Measurements from ENCODE around the gene EYS.
"Not testable (repeated sequence)": the region's sequence is repeated elsewhere in the genome, so short reads cannot be mapped to it uniquely, and the experiment has no call there.

Gene EYS

DNA sequence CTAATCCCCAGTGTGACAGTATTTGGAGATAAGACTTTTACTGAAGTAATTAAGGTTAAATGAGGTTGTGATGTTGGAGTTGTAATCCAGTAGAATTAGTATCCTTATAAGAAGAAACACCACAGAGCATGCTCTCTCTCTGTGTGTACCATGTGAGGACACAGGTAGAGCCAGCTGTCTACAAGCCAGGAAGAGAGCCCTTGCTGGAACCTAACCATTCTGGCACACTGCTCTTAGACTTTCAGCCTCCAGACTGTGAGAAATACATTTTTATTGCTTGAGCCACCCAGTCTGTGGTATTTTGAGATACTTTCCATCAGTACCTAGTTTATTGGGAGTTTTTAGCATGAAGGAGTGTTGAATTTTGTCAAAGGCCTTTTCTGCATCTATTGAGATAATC, 1961.2 kb downstream of the EYS start:
- H3K4me1 ChIP-seq (ENCODE audit: control extremely low read depth in 1 of 4, control insufficient read depth in 4 of 4, insufficient read depth in 4 of 4, low read length in 3 of 4), result no peaks in the 10 kb centered on the region
- no peak overlapping the region for H3K4me3 ChIP-seq (ENCODE audit: control insufficient read depth in 1 of 7, extremely low read depth in 1 of 7, insufficient read depth in 4 of 7, low read depth in 2 of 7, low read length in 6 of 7)
- ChIA-PET POLR2A (no interaction called here), CTCF (no interaction called here)
- peaks cover 0 to 2% (median 0%) of the 10 kb centered on the region in 5 experiments for H3K9me3 ChIP-seq (ENCODE audit: control extremely low read depth in 1 of 5, control insufficient read depth in 4 of 5, insufficient read depth in 2 of 5, low read depth in 1 of 5, low read length in 4 of 5)
- peaks cover 0 to 1% (median 0%) of the 10 kb centered on the region in 4 experiments for H3K36me3 ChIP-seq (ENCODE audit: control insufficient read depth in 4 of 4, insufficient read depth in 4 of 4, low read length in 3 of 4)
- no peak overlapping the region for H3K27ac ChIP-seq (ENCODE audit: insufficient read depth in 1 of 2, low read depth in 1 of 2, low read length in 2 of 2, poor library complexity in 1 of 2, severe bottlenecking in 2 of 2)
- H3K27me3 ChIP-seq (replicated peaks in 2 of 5; ENCODE audit: control insufficient read depth in 4 of 5, insufficient read depth in 5 of 5, low read length in 4 of 5), result no peaks in the 10 kb centered on the region
- no peak for DNase-seq

DNA sequence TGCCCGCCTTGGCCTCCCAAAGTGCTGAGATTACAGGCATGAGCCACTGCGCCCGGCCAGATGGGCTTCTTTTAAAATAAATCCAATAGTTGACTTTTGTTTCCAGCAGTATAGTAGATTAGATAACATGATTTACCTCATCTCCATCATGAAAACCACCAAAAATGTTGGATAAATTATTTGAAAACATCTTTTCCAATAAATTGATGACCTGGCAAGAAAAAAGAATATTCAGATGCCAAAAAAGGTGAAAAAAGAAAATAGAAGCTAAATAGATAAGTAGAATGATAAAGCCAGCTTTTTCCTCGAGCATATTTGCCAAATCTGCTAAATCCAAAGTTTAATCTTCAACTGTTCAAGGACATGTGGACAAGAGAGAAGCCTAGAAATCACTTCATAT, 1962.2 kb downstream of the EYS start:
- ChIA-PET CTCF (no interaction called here), POLR2A (no interaction called here)
- H3K36me3 ChIP-seq (ENCODE audit: control insufficient read depth in 4 of 4, insufficient read depth in 4 of 4, low read length in 3 of 4), result peaks cover 0 to 1% (median 0%) of the 10 kb centered on the region in 4 experiments
- H3K9me3 ChIP-seq (ENCODE audit: control extremely low read depth in 1 of 5, control insufficient read depth in 4 of 5, insufficient read depth in 2 of 5, low read depth in 1 of 5, low read length in 4 of 5), result peaks cover 0 to 2% (median 0%) of the 10 kb centered on the region in 5 experiments
- 83% methylated on average over 1 of the region's 4 CpGs for WGBS (ENCODE audit: insufficient coverage)
- H3K27me3 ChIP-seq (replicated peaks in 2 of 5; ENCODE audit: control insufficient read depth in 4 of 5, insufficient read depth in 5 of 5, low read length in 4 of 5), result no peaks in the 10 kb centered on the region
- no peak overlapping the region for H3K4me3 ChIP-seq (ENCODE audit: control insufficient read depth in 1 of 7, extremely low read depth in 1 of 7, insufficient read depth in 4 of 7, low read depth in 2 of 7, low read length in 6 of 7)
- no peak for DNase-seq
- H3K4me1 ChIP-seq (ENCODE audit: control extremely low read depth in 1 of 4, control insufficient read depth in 4 of 4, insufficient read depth in 4 of 4, low read length in 3 of 4), result no peaks in the 10 kb centered on the region
- no peak overlapping the region for H3K27ac ChIP-seq (ENCODE audit: insufficient read depth in 1 of 2, low read depth in 1 of 2, low read length in 2 of 2, poor library complexity in 1 of 2, severe bottlenecking in 2 of 2)

DNA sequence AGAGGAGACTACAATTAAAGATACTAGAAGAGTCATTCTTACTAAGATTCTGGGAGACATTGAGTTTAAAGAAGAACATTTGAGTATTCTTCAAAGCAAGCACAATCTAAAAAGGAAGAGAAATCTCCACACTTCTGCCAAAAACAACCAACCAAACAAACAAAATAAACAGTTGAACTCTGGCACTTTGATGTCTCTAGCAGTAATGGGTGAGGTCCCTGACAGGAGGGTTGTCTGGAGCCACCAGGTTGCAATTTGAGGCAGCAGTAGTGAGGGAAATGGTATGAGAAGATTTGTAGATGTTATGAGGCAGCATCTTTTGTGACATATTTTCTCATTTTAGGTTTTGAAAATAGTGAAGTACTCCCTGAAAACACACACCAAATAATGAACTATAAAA, 1963.3 kb downstream of the EYS start:
- ChIA-PET CTCF (no interaction called here), POLR2A (no interaction called here)
- H3K27me3 ChIP-seq (replicated peaks in 2 of 5; ENCODE audit: control insufficient read depth in 4 of 5, insufficient read depth in 5 of 5, low read length in 4 of 5), result no peaks in the 10 kb centered on the region
- no peak for DNase-seq
- H3K4me3 ChIP-seq (ENCODE audit: control insufficient read depth in 1 of 7, extremely low read depth in 1 of 7, insufficient read depth in 4 of 7, low read depth in 2 of 7, low read length in 6 of 7), result no peak overlapping the region
- no peak overlapping the region for H3K27ac ChIP-seq (ENCODE audit: insufficient read depth in 1 of 2, low read depth in 1 of 2, low read length in 2 of 2, poor library complexity in 1 of 2, severe bottlenecking in 2 of 2)
- no peaks in the 10 kb centered on the region for H3K4me1 ChIP-seq (ENCODE audit: control extremely low read depth in 1 of 4, control insufficient read depth in 4 of 4, insufficient read depth in 4 of 4, low read length in 3 of 4)
- H3K9me3 ChIP-seq (ENCODE audit: control extremely low read depth in 1 of 5, control insufficient read depth in 4 of 5, insufficient read depth in 2 of 5, low read depth in 1 of 5, low read length in 4 of 5), result peaks cover 0 to 2% (median 0%) of the 10 kb centered on the region in 5 experiments
- no peaks in the 10 kb centered on the region for H3K36me3 ChIP-seq (ENCODE audit: control insufficient read depth in 4 of 4, insufficient read depth in 4 of 4, low read length in 3 of 4)

DNA sequence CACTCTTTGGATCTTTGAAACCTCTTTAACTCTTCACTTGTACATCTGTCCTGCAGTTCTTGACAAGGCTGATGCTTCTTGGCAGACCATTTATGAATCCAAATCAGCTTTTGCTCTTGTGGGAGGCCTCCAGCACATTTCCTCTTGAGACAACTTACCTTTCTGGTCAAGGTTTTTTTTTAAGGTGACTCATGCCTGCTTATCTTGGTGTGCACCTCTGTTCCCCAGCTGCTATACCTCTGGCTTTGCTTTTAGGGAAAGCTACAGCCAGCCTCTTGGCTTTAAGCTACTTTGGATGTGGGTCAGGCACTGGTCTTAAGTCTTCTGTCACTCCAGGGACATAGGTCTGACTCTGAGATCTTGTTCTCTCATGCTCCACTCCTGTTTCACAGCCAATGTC, 1965.0 kb downstream of the EYS start:
- Histone ChIP-seq H3K9me3 (ENCODE audit: control extremely low read depth in 1 of 5, control insufficient read depth in 4 of 5, insufficient read depth in 2 of 5, low read depth in 1 of 5, low read length in 4 of 5) (peaks cover 0 to 2% (median 0%) of the 10 kb centered on the region in 5 experiments), H3K27ac (ENCODE audit: insufficient read depth in 1 of 2, low read depth in 1 of 2, low read length in 2 of 2, poor library complexity in 1 of 2, severe bottlenecking in 2 of 2) (no peak overlapping the region), H3K4me3 (ENCODE audit: control insufficient read depth in 1 of 7, extremely low read depth in 1 of 7, insufficient read depth in 4 of 7, low read depth in 2 of 7, low read length in 6 of 7) (no peak overlapping the region), H3K4me1 (ENCODE audit: control extremely low read depth in 1 of 4, control insufficient read depth in 4 of 4, insufficient read depth in 4 of 4, low read length in 3 of 4) (no peaks in the 10 kb centered on the region), H3K27me3 (replicated peaks in 2 of 5; ENCODE audit: control insufficient read depth in 4 of 5, insufficient read depth in 5 of 5, low read length in 4 of 5) (no peaks in the 10 kb centered on the region), H3K36me3 (ENCODE audit: control insufficient read depth in 4 of 4, insufficient read depth in 4 of 4, low read length in 3 of 4) (no peaks in the 10 kb centered on the region)
- DNase-seq, result no peak
- CTCF ChIA-PET, result no interaction called here
- POLR2A ChIA-PET, result no interaction called here

DNA sequence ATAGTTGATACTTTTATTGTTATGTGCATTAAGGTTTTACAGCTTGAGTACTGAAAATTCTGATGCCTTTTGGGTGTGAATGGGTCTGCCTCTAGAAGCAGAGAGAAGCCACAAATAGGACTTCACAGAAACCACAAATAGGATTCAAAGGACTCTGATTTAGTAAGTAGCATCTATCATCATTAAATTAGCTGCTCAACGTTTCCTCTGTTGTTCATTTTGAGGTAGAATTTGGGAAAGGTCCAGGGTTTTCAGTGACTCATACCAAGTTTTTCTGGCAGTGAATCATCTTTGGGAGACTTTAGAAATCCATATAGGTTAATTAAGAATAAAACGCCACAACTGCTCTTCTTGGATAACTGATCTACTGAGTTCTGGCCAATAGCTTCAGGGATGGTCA, 1966.3 kb downstream of the EYS start:
- H3K4me1 ChIP-seq (ENCODE audit: control extremely low read depth in 1 of 4, control insufficient read depth in 4 of 4, insufficient read depth in 4 of 4, low read length in 3 of 4), result no peaks in the 10 kb centered on the region
- 71% methylated on average over 2 of the region's 2 CpGs for WGBS (ENCODE audit: insufficient coverage)
- H3K4me3 ChIP-seq (ENCODE audit: control insufficient read depth in 1 of 7, extremely low read depth in 1 of 7, insufficient read depth in 4 of 7, low read depth in 2 of 7, low read length in 6 of 7), result no peak overlapping the region
- peaks cover 0 to 3% (median under 1%) of the 10 kb centered on the region in 5 experiments for H3K9me3 ChIP-seq (ENCODE audit: control extremely low read depth in 1 of 5, control insufficient read depth in 4 of 5, insufficient read depth in 2 of 5, low read depth in 1 of 5, low read length in 4 of 5)
- H3K36me3 ChIP-seq (ENCODE audit: control insufficient read depth in 4 of 4, insufficient read depth in 4 of 4, low read length in 3 of 4), result peaks cover 0 to 2% (median 0%) of the 10 kb centered on the region in 4 experiments
- CTCF ChIA-PET, result interaction anchor here (0.8 kb wide), 1 partner anchor 167 kb away, joined by 3 read pairs; no protein-coding TSS in a partner anchor
- H3K27me3 ChIP-seq (replicated peaks in 2 of 5; ENCODE audit: control insufficient read depth in 4 of 5, insufficient read depth in 5 of 5, low read length in 4 of 5), result no peaks in the 10 kb centered on the region
- DNase-seq, result no peak
- H3K27ac ChIP-seq (ENCODE audit: insufficient read depth in 1 of 2, low read depth in 1 of 2, low read length in 2 of 2, poor library complexity in 1 of 2, severe bottlenecking in 2 of 2), result no peak overlapping the region
- POLR2A ChIA-PET, result no interaction called here

DNA sequence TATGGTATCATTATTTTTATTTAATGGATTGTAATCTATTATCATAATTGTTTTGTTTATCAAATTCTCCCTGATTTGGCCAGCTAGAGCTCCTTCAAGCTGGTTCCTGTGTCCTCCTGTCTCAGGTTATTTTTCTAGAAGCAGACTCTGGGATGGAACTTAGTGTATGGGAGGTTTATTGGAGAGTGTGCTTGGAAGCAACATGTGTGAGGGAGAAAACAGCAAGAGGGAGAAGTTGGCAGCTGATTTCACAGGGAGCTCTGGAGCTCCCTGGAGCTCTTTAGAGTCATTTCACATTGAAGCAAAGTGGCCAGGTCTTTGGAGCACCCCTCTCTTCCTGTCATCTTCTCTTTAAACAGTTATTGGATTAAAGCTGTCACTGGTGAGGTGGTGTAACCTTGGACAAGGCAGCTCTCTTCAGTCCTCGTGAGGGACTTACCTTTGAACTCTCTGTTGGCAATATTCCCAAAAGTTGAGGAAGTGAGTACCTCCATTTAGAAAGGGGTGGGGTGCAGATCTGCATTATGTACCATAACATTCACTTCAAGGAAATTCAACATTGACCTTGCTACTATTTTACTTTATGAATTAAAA, 1967.8 kb downstream of the EYS start:
- H3K36me3 ChIP-seq (ENCODE audit: control insufficient read depth in 4 of 4, insufficient read depth in 4 of 4, low read length in 3 of 4), result peaks cover 0 to 3% (median 1%) of the 10 kb centered on the region in 4 experiments
- POLR2A ChIA-PET, result interaction anchor here (0.5 kb wide), 1 partner anchor 360 kb away, joined by 3 read pairs; no protein-coding TSS in a partner anchor
- CTCF ChIA-PET, result interaction anchor here (1.3 kb wide), 1 partner anchor 141 kb away, joined by 3 read pairs; no protein-coding TSS in a partner anchor
- H3K27me3 ChIP-seq (replicated peaks in 2 of 5; ENCODE audit: control insufficient read depth in 4 of 5, insufficient read depth in 5 of 5, low read length in 4 of 5), result no peaks in the 10 kb centered on the region
- no peak overlapping the region for H3K27ac ChIP-seq (ENCODE audit: insufficient read depth in 1 of 2, low read depth in 1 of 2, low read length in 2 of 2, poor library complexity in 1 of 2, severe bottlenecking in 2 of 2)
- WGBS (ENCODE audit: insufficient coverage), result no CpG with 5 or more reads among the region's 1 CpG
- no peak for DNase-seq
- peaks cover 0 to 5% (median 2%) of the 10 kb centered on the region in 5 experiments for H3K9me3 ChIP-seq (ENCODE audit: control extremely low read depth in 1 of 5, control insufficient read depth in 4 of 5, insufficient read depth in 2 of 5, low read depth in 1 of 5, low read length in 4 of 5)
- no peak overlapping the region for H3K4me3 ChIP-seq (ENCODE audit: control insufficient read depth in 1 of 7, extremely low read depth in 1 of 7, insufficient read depth in 4 of 7, low read depth in 2 of 7, low read length in 6 of 7)
- H3K4me1 ChIP-seq (ENCODE audit: control extremely low read depth in 1 of 4, control insufficient read depth in 4 of 4, insufficient read depth in 4 of 4, low read length in 3 of 4), result no peaks in the 10 kb centered on the region

DNA sequence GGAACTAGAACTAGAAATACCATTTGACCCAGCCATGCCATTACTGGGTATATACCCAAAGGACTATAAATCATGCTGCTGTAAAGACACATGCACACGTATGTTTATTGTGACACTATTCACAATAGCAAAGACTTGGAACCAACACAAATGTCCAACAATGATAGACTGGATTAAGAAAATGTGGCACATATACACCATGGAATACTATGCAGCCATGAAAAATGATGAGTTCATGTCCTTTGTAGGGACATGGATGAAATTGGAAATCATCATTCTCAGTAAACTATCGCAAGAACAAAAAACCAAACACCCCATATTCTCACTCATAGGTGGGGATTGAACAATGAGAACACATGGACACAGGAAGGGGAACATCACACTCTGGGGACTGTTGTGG, 1968.8 kb downstream of the EYS start:
- H3K4me1 ChIP-seq (ENCODE audit: control extremely low read depth in 1 of 4, control insufficient read depth in 4 of 4, insufficient read depth in 4 of 4, low read length in 3 of 4); H3K9me3 ChIP-seq (ENCODE audit: control extremely low read depth in 1 of 5, control insufficient read depth in 4 of 5, insufficient read depth in 2 of 5, low read depth in 1 of 5, low read length in 4 of 5); H3K27ac ChIP-seq (ENCODE audit: insufficient read depth in 1 of 2, low read depth in 1 of 2, low read length in 2 of 2, poor library complexity in 1 of 2, severe bottlenecking in 2 of 2); H3K27me3 ChIP-seq (replicated peaks in 2 of 5; ENCODE audit: control insufficient read depth in 4 of 5, insufficient read depth in 5 of 5, low read length in 4 of 5); H3K36me3 ChIP-seq (ENCODE audit: control insufficient read depth in 4 of 4, insufficient read depth in 4 of 4, low read length in 3 of 4); CTCF ChIA-PET; H3K4me3 ChIP-seq (ENCODE audit: control insufficient read depth in 1 of 7, extremely low read depth in 1 of 7, insufficient read depth in 4 of 7, low read depth in 2 of 7, low read length in 6 of 7); POLR2A ChIA-PET; DNase-seq: not testable (repeated sequence)
- no CpG with 5 or more reads among the region's 2 CpGs for WGBS (ENCODE audit: insufficient coverage)
